A549 (cell line): ENCODE results near the gene MYOZ1. TPM values are rescaled to one million over a fixed set of nuclear protein-coding genes. Genes with fewer than 3 reads are reported as not detected.

Experiments used
- ATAC-seq, 2 experiments: fragments of 200-7000 bp in 1 of 2; fragments of >200 bp in 1 of 2; cut with Nextera tagmentation in 1 of 2; cut with Tn5 transposase in 1 of 2; 3 replicates each; pipeline versions ENCODE4 v1.8.0 to v1.9.1; 2018 to 2020; ENCODE audit warnings: mild to moderate bottlenecking in 1 of 2, moderate library complexity in 1 of 2
- CTCF ChIA-PET: fragments of 300-600 bp; sonication (Branson Sonifier 250); formaldehyde crosslinking; extraction: SDS; loops from one replicate; lab custom pipeline; 2021; ENCODE audit warnings: antibody characterized with exemption, inconsistent platforms; lab: Yijun Ruan, JAX
- POLR2A ChIA-PET: fragments of 350-600 bp; formaldehyde crosslinking; extraction: SDS; loops from one replicate; lab custom pipeline; 2021; ENCODE audit warnings: antibody characterized with exemption, inconsistent platforms; lab: Yijun Ruan, JAX
- DNase-seq, 2 experiments: peaks; one replicate each; pipeline versions ENCODE4 v3.0.0 to v3.0.0-alpha.2; 2011 to 2016; ENCODE audit warnings: low read depth in 1 of 2, low spot score in 1 of 2
- FAIRE-seq: peaks from 2 replicates; lab custom pipeline; 2011; peaks lifted over from hg19 to GRCh38; lab: Jason Lieb, UNC
- H3K27ac ChIP-seq, 2 experiments: fragments of >200 bp; sonication (Bioruptor Twin); formaldehyde crosslinking; 3 replicates each; pipeline ENCODE4 v1.5.1; 2016 to 2017
- H3K4me1 ChIP-seq: fragments of >200 bp; sonication (Bioruptor Twin); formaldehyde crosslinking; 3 replicates; pipeline ENCODE4 v1.6.1; 2016
- H3K4me2 ChIP-seq: fragments of >200 bp; sonication (Bioruptor Twin); formaldehyde crosslinking; 3 replicates; pipeline ENCODE4 v1.6.1; 2016
- H3K4me3 ChIP-seq: fragments of >200 bp; sonication (Bioruptor Twin); formaldehyde crosslinking; 3 replicates; pipeline ENCODE4 v1.5.1; 2016
- H3K9me3 ChIP-seq: fragments of >200 bp; sonication (Bioruptor Twin); formaldehyde crosslinking; 3 replicates; pipeline ENCODE4 v1.6.1; 2016
- BCL3 ChIP-seq: fragments of >200 bp; sonication (Bioruptor Twin); formaldehyde crosslinking; IDR thresholded peaks from 3 replicates; pipeline ENCODE4 v1.6.1; 2016
- CBX2 ChIP-seq: fragments of 200-600 bp; sonication (generic); IDR thresholded peaks from 2 replicates; pipeline ENCODE4 v1.6.1; 2016; ENCODE audit warnings: low read depth, mild to moderate bottlenecking, borderline replicate concordance
- CEBPB ChIP-seq, 2 experiments: fragments of >200 bp in 1 of 2; sonication (Bioruptor Twin) in 1 of 2; formaldehyde crosslinking in 1 of 2; IDR thresholded peaks; 2 replicates each; pipeline ENCODE4 v1.6.1; 2012 to 2016
- CTCF ChIP-seq: fragments of >200 bp; sonication (Bioruptor Twin); formaldehyde crosslinking; IDR thresholded peaks from 3 replicates; pipeline ENCODE4 v1.5.1; 2016
- E2F6 ChIP-seq: IDR thresholded peaks from 2 replicates; pipeline ENCODE4 v1.6.1; 2012; ENCODE audit warnings: low read depth, borderline replicate concordance
- EP300 ChIP-seq, 2 experiments: fragments of >200 bp; sonication (Bioruptor Twin); formaldehyde crosslinking; IDR thresholded peaks; 2 replicates in 1 of 2; 3 replicates in 1 of 2; pipeline ENCODE4 v1.6.1; 2016 to 2017
- FOSL2 ChIP-seq, 2 experiments: fragments of 450-650 bp in 1 of 2; fragments of >200 bp in 1 of 2; sonication (Bioruptor Twin) in 1 of 2; formaldehyde crosslinking; IDR thresholded peaks; 2 replicates each; pipeline versions ENCODE4 v1.5.0 to v1.6.1; 2016 to 2020; ENCODE audit warnings: mild to moderate bottlenecking in 1 of 2, moderate library complexity in 1 of 2
- GATA3 ChIP-seq: IDR thresholded peaks from 2 replicates; pipeline ENCODE4 v1.6.1; 2012; ENCODE audit warnings: borderline replicate concordance
- HDAC2 ChIP-seq: fragments of 200-600 bp; sonication (generic); IDR thresholded peaks from 2 replicates; pipeline ENCODE4 v1.6.1; 2016
- HES2 ChIP-seq: fragments of >200 bp; sonication (Bioruptor Twin); formaldehyde crosslinking; IDR thresholded peaks from 2 replicates; pipeline ENCODE4 v1.6.1; 2016
- HOXB13 ChIP-seq: fragments of 250-450 bp; sonication (Bioruptor Pico); IDR thresholded peaks from 2 replicates; pipeline ENCODE4 v1.5.0; 2020; ENCODE audit warnings: low read depth, mild to moderate bottlenecking, moderate library complexity
- JUNB ChIP-seq: fragments of >200 bp; sonication (Bioruptor Twin); formaldehyde crosslinking; IDR thresholded peaks from 2 replicates; pipeline ENCODE4 v1.6.1; 2016
- KDM5A ChIP-seq: fragments of 200-600 bp; sonication (generic); IDR thresholded peaks from 2 replicates; pipeline ENCODE4 v1.6.1; 2016; ENCODE audit warnings: antibody characterized with exemption, mild to moderate bottlenecking
- MAZ ChIP-seq: fragments of 150-350 bp; IDR thresholded peaks from 2 replicates; pipeline ENCODE4 v1.6.1; 2014; ENCODE audit warnings: antibody characterized with exemption, low read depth, low read length, borderline replicate concordance
- NR3C1 ChIP-seq: fragments of >200 bp; sonication (Bioruptor Twin); formaldehyde crosslinking; IDR thresholded peaks from 3 replicates; pipeline ENCODE4 v1.6.1; 2017
- PHF8 ChIP-seq: fragments of 200-600 bp; sonication (generic); IDR thresholded peaks from 2 replicates; pipeline ENCODE4 v1.6.1; 2016; ENCODE audit warnings: low read depth, mild to moderate bottlenecking, antibody characterized with exemption, moderate library complexity, borderline replicate concordance
- POLR2AphosphoS2 ChIP-seq: conservative IDR thresholded peaks from 2 replicates; pipeline ENCODE4 v1.6.1; 2012; ENCODE audit warnings: low read length, improper control_type of control experiment, inconsistent platforms
- RAD21 ChIP-seq, 2 experiments: fragments of >200 bp in 1 of 2; sonication (Bioruptor Twin) in 1 of 2; formaldehyde crosslinking in 1 of 2; IDR thresholded peaks in 1 of 2; conservative IDR thresholded peaks in 1 of 2; 2 replicates in 1 of 2; 3 replicates in 1 of 2; pipeline ENCODE4 v1.6.1; 2012 to 2018; ENCODE audit warnings: inconsistent platforms in 1 of 2
- RARB ChIP-seq: fragments of 250-450 bp; sonication (Bioruptor Pico); IDR thresholded peaks from 2 replicates; pipeline ENCODE4 v1.8.0; 2021; ENCODE audit warnings: mild to moderate bottlenecking, moderate library complexity
- RCOR1 ChIP-seq: fragments of 150-350 bp; IDR thresholded peaks from 2 replicates; pipeline ENCODE4 v1.6.1; 2014; ENCODE audit warnings: antibody characterized with exemption, low read length, low read depth
- RFX5 ChIP-seq: fragments of 450-650 bp; IDR thresholded peaks from 2 replicates; pipeline ENCODE4 v1.7.1; 2014; ENCODE audit warnings: antibody characterized with exemption, mild to moderate bottlenecking, moderate library complexity
- TFCP2L1 ChIP-seq: fragments of 250-450 bp; sonication (Bioruptor Pico); IDR thresholded peaks from 2 replicates; pipeline ENCODE4 v1.5.0; 2021; ENCODE audit warnings: mild to moderate bottlenecking
- TP53 ChIP-seq: fragments of 250-450 bp; sonication (Bioruptor Pico); IDR thresholded peaks from 2 replicates; pipeline ENCODE4 v1.5.0; 2021; ENCODE audit warnings: mild to moderate bottlenecking, moderate library complexity
- USF2 ChIP-seq: fragments of 450-650 bp; IDR thresholded peaks from 2 replicates; pipeline ENCODE4 v1.6.1; 2014; ENCODE audit warnings: antibody characterized with exemption
- ZSCAN20 ChIP-seq: fragments of 250-450 bp; sonication (Bioruptor Pico); IDR thresholded peaks from 2 replicates; pipeline ENCODE4 v1.8.0; 2022; ENCODE audit warnings: mild to moderate bottlenecking, moderate library complexity
- WGBS: methylation state at CpG from one replicate; pipeline ENCODE4 v1.1.6; 2017; ENCODE audit errors: missing lambda C conversion rate; 5-methylcytosine and 5-hydroxymethylcytosine counted together
- polyA plus RNA-seq, 4 experiments: library from polyadenylated mRNA; depleted of rRNA in 3 of 4; stranded (reverse); fragments of >200 nt; fragmentation: RNase III in 1 of 4; extraction: RNeasy Plus Mini Kit Qiagen cat#74134 plus additional on column Dnase treatment in 1 of 4; gene quantifications; 2 replicates in 3 of 4; 3 replicates in 1 of 4; pipeline ENCODE4 v1.2.3, GENCODE V29; 2011 to 2017
- TF ChIP-seq, protein P1 (sequence below): fragments of 200-600 bp; sonication (generic); IDR thresholded peaks from 2 replicates; pipeline ENCODE4 v1.6.1; 2016; ENCODE audit warnings: antibody characterized with exemption, mild to moderate bottlenecking, moderate library complexity
- TF ChIP-seq, protein P2 (sequence below): IDR thresholded peaks from 2 replicates; pipeline ENCODE4 v1.6.1; 2012

The MYOZ1 gene
- polyA plus RNA-seq, 2 of the 4 experiments (the other 2 are of a cell fraction), result 0.04 TPM; not detected in 1

GRCh38 chr10:73588656-73589055 lies 52.6 kb downstream of the MYOZ1 start:
- Histone ChIP-seq H3K27ac (no peak overlapping the region; a peak in 1 of 6 replicates), H3K4me2 (peak overlapping the region; percentile 9; the same call in 2 of the 3 replicates), H3K4me3 (no peak overlapping the region), H3K4me1 (peaks cover 60% of the 10 kb centered on the region), H3K9me3 (peaks cover 4% of the 10 kb centered on the region; the same call in 1 of the 3 replicates)
- DNase-seq, result no peak
- ChIA-PET POLR2A (no interaction called here), CTCF (no interaction called here)
- ATAC-seq, result no peak
- 82% methylated on average over 1 of the region's 1 CpG for WGBS
- no peak for FAIRE-seq
- TF ChIP-seq HDAC2, result no peak
- TF ChIP-seq TFCP2L1 (CRISPR knock-in tag), result no peak
- no peak for TF ChIP-seq POLR2AphosphoS2
- TF ChIP-seq HOXB13 (CRISPR knock-in tag), result no peak
- TF ChIP-seq USF2, result no peak
- no peak for TF ChIP-seq TP53
- TF ChIP-seq, protein P1, sequence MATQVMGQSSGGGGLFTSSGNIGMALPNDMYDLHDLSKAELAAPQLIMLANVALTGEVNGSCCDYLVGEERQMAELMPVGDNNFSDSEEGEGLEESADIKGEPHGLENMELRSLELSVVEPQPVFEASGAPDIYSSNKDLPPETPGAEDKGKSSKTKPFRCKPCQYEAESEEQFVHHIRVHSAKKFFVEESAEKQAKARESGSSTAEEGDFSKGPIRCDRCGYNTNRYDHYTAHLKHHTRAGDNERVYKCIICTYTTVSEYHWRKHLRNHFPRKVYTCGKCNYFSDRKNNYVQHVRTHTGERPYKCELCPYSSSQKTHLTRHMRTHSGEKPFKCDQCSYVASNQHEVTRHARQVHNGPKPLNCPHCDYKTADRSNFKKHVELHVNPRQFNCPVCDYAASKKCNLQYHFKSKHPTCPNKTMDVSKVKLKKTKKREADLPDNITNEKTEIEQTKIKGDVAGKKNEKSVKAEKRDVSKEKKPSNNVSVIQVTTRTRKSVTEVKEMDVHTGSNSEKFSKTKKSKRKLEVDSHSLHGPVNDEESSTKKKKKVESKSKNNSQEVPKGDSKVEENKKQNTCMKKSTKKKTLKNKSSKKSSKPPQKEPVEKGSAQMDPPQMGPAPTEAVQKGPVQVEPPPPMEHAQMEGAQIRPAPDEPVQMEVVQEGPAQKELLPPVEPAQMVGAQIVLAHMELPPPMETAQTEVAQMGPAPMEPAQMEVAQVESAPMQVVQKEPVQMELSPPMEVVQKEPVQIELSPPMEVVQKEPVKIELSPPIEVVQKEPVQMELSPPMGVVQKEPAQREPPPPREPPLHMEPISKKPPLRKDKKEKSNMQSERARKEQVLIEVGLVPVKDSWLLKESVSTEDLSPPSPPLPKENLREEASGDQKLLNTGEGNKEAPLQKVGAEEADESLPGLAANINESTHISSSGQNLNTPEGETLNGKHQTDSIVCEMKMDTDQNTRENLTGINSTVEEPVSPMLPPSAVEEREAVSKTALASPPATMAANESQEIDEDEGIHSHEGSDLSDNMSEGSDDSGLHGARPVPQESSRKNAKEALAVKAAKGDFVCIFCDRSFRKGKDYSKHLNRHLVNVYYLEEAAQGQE, result no peak
- no peak for TF ChIP-seq MAZ

- peaks cover 4% of the 10 kb centered on the region; the same call in 1 of the 3 replicates for H3K9me3 ChIP-seq
- ChIA-PET POLR2A (interaction anchor here (1.0 to 1.8 kb wide), 2 partner anchors 14 to 39 kb away, joined by 3 to 5 read pairs; no protein-coding TSS in a partner anchor), CTCF (interaction anchor here (0.6 to 1.7 kb wide), 2 partner anchors 57 to 61 kb away, joined by 4 read pairs; no protein-coding TSS in a partner anchor)
- peak overlapping the region; percentile 64 for H3K4me2 ChIP-seq
- peak; percentile 59 for FAIRE-seq
- peak in 1 of 2 experiments; percentile 50 for DNase-seq
- peaks cover 47% of the 10 kb centered on the region for H3K4me1 ChIP-seq
- WGBS, result 9% methylated on average over 1 of the region's 1 CpG
- ATAC-seq, result peak; percentile 47 to 70; a peak in 3 of 6 replicates
- H3K4me3 ChIP-seq, result no peak overlapping the region
- peak overlapping the region; percentile 20 to 43; a peak in 3 of 6 replicates for H3K27ac ChIP-seq
- TF ChIP-seq PHF8 (no peak), HES2 (0 out of 2 replicates have a peak, but pooled peaks have one; percentile 20), RAD21 (conservative IDR thresholded peaks at IDR 0.05 in 1 of 2, IDR thresholded peaks at IDR 0.05 in 1 of 2) (no peak), EP300 (IDR thresholded peaks at IDR 0.05) (no peak), E2F6 (no peak), JUNB (no peak), CEBPB (IDR thresholded peaks at IDR 0.05) (peak; percentile 34 to 74; a peak in 3 of 4 replicates), HDAC2 (no peak), GATA3 (peak; percentile 88), CTCF (no peak), TP53 (no peak), RCOR1 (no peak), FOSL2 (IDR thresholded peaks at IDR 0.05) (no peak), FOSL2 (CRISPR knock-in tag; IDR thresholded peaks at IDR 0.05) (0 out of 2 replicates have a peak, but pooled peaks have one; percentile 13), MAZ (no peak), RARB (CRISPR knock-in tag) (no peak), BCL3 (0 out of 3 replicates have a peak, but pooled peaks have one; percentile 55), ZSCAN20 (CRISPR knock-in tag) (no peak), CBX2 (no peak), NR3C1 (no peak), TFCP2L1 (CRISPR knock-in tag) (no peak), RFX5 (no peak), KDM5A (no peak)
- TF ChIP-seq, protein P2, sequence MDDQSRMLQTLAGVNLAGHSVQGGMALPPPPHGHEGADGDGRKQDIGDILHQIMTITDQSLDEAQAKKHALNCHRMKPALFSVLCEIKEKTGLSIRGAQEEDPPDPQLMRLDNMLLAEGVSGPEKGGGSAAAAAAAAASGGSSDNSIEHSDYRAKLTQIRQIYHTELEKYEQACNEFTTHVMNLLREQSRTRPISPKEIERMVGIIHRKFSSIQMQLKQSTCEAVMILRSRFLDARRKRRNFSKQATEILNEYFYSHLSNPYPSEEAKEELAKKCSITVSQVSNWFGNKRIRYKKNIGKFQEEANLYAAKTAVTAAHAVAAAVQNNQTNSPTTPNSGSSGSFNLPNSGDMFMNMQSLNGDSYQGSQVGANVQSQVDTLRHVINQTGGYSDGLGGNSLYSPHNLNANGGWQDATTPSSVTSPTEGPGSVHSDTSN, result no peak
These were observed 54.7 kb downstream of the MYOZ1 start for GRCh38 chr10:73586583-73586984.
